Naive thymus-derived CD8-positive, alpha-beta T cell (primary cell): ENCODE data around the gene DNAJB13. TPM values are rescaled to one million over a fixed set of nuclear protein-coding genes. Genes with fewer than 3 reads are reported as not detected.

Source experiments
- polyA plus RNA-seq, 3 donors: library from polyadenylated mRNA; unstranded; fragments of 300-500 nt; fragmentation: Illumina TruSeq; gene quantifications; one replicate each; pipeline ENCODE4 v1.2.3, GENCODE V29; 2021
- total RNA-seq, 8 experiments: library from RNA in 2 of 8; stranded (reverse) in 2 of 8; gene quantifications; one replicate each; pipeline ENCODE4 v1.2.3 and lab custom pipeline; 2021 to 2026

DNAJB13 gene
- total and polyA plus RNA-seq, 5 experiments from 2014 or later: 0.16 to 0.60 (median 0.46) TPM

Other genes starting within 250 kb of the DNAJB13 start
- 10 to 100 TPM; 82.8 to 88.5 TPM for gene RAB6A, start 190.0 kb upstream of the DNAJB13 start, total RNA-seq
- gene RAB6A, start 190.0 kb upstream of the DNAJB13 start, polyA plus RNA-seq: 10 to 100 TPM; 79.3 to 94.3 (median 92.6) TPM
- gene MRPL48, start 163.2 kb upstream of the DNAJB13 start, total RNA-seq: 10 to 100 TPM; 26.6 to 28.6 TPM
- 10 to 100 TPM; 73.9 to 85.2 (median 74.6) TPM for gene MRPL48, start 163.2 kb upstream of the DNAJB13 start, polyA plus RNA-seq
- gene COA4, start 74.2 kb upstream of the DNAJB13 start, total RNA-seq: 10 to 100 TPM; 62.4 to 77.3 TPM
- 10 to 100 TPM; 48.1 to 66.8 (median 61.4) TPM for gene COA4, start 74.2 kb upstream of the DNAJB13 start, polyA plus RNA-seq
- 10 to 100 TPM; 20.4 to 24.6 TPM for gene PAAF1, start 74.0 kb upstream of the DNAJB13 start, total RNA-seq
- 10 to 100 TPM; 17.7 to 30.4 (median 23.9) TPM for gene PAAF1, start 74.0 kb upstream of the DNAJB13 start, polyA plus RNA-seq
- gene UCP2, start 31.8 kb downstream of the DNAJB13 start, total RNA-seq: 100 to 1,000 TPM; 388 to 396 TPM
- 1,000 to 10,000 TPM in 2 of 3 donors, 100 to 1,000 TPM in 1; 998 to 1,325 (median 1,191) TPM for gene UCP2, start 31.8 kb downstream of the DNAJB13 start, polyA plus RNA-seq
- 1 to 10 TPM; 6.8 to 7.5 TPM for gene UCP3, start 58.1 kb downstream of the DNAJB13 start, total RNA-seq
- gene UCP3, start 58.1 kb downstream of the DNAJB13 start, polyA plus RNA-seq: under 1 TPM in 2 of 3 donors, not detected in 1; 0.50 to 0.76 TPM
- gene C2CD3, start 220.0 kb downstream of the DNAJB13 start, total RNA-seq: 10 to 100 TPM; 31.1 to 42.5 TPM
- 10 to 100 TPM in 1 of 3 donors, 1 to 10 TPM in 2; 4.1 to 12.1 (median 6.2) TPM for gene C2CD3, start 220.0 kb downstream of the DNAJB13 start, polyA plus RNA-seq
- gene PPME1, start 220.3 kb downstream of the DNAJB13 start, total RNA-seq: 10 to 100 TPM; 14.0 to 23.7 TPM
- 10 to 100 TPM; 10.3 to 14.2 (median 10.9) TPM for gene PPME1, start 220.3 kb downstream of the DNAJB13 start, polyA plus RNA-seq